GM18861 (cell line): ENCODE measurements around the gene AFF1.

Experiments
- ATAC-seq: cut with Tn5 transposase; IDR thresholded peaks from one replicate; pipeline ENCODE4 v1.9.1; 2021; ENCODE audit not compliant: unreplicated experiment

The AFF1 gene

DNA sequence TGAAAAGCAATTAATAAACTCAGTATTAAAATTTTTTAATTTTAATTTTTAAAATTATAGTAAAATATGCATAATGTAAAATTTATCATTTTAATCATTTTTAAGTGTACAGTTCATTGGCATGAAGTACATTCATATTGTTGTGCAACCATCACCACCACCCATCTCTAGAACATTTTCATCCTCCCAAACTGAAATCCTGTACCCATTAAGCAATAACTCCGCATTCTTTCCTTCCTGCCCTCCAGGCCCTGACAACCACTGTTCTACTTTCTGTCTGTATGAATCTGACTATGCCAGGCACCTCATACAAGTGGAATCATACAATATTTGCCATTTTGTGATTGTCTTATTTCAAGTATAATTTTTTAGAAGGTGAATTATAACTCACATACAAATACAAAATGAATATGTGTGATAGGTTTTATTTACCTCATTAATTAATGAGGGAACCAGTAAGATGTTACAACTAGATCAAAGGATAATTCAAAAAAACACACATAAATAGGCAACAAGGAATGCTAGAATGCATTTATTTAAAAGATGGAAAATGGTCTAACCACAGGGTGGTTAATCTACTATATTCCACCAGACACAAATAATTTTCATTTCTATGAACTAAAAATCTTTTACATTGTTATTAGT lies 13.1 kb upstream of the AFF1 start:
- ATAC-seq, result no peak

DNA sequence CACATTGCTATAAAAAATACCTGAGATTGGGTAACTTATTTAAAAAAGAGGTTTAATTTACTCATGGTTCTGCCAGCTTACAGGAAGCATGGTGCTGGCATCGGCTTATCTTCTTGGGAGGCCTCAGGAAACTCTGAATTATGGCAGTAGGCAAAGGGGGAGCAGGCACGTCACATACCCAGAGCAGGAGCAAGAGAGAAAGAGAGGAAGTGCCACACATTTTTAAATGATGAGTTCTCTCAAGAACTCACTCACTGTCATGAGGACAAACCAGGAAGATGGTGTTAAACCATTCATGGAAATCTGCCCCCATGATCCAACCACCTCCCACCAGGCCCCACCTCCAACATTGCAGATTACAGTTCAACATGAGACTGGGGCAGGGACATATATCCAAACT lies 10.0 kb upstream of the AFF1 start:
- ATAC-seq, result no peak

DNA sequence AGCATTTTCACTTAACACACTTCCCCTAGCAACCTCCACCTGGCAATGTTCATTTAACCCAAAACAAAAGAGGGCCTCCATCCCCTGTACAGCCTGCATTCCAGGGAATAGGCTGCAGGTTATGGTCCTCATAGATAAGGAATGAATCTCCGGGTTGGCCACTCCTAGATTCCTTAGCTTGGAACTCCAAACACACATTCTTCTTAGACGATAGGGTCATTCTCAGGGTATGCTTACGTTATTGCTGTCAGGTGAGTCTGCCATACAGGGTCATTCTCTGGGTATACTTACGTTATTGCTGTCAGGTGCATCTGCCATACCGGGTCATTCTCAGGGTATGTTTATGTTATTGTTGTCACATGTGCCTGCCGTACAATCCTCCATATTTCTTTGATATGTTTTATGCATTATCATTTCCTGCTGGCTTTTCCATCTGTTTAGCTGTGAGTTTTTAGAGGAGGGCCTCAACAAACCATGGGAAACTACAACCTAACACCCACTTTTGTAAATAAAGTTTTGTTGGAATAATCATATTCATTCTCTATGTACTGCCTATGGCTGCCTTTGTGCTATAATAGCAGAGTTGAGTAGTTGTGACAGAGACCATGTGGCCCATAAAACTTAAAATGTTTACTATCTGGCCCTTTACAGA lies 8.2 kb upstream of the AFF1 start:
- ATAC-seq, result no peak

GRCh38 chr4:86927843-86928395 lies 6.9 kb upstream of the AFF1 start:
- ATAC-seq, result no peak

- no peak for ATAC-seq
Measured at GRCh38 chr4:86928400-86929255, 6.2 kb upstream of the AFF1 start.

GRCh38 chr4:86934147-86934770 lies 552 bp upstream of the AFF1 start:
- ATAC-seq, result no peak

DNA sequence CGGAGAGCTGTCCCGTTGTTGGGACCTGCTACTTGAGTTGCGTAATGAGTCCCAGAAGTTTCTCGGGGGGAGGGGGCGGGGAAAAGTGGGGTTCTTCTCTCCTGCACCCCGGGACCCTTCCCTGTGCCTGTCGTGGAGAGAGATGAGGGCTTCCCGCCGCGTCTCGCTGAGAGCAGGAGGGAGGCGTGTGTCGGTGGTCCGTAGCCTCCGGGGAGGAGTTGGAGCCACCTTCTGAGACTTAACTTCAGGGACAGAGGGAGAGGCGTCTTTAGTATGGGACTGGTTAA lies 698 bp downstream of the AFF1 start:
- ATAC-seq, result no peak

GRCh38 chr4:86935853-86936733 lies 1.3 kb downstream of the AFF1 start:
- ATAC-seq, result peak; percentile 29

DNA sequence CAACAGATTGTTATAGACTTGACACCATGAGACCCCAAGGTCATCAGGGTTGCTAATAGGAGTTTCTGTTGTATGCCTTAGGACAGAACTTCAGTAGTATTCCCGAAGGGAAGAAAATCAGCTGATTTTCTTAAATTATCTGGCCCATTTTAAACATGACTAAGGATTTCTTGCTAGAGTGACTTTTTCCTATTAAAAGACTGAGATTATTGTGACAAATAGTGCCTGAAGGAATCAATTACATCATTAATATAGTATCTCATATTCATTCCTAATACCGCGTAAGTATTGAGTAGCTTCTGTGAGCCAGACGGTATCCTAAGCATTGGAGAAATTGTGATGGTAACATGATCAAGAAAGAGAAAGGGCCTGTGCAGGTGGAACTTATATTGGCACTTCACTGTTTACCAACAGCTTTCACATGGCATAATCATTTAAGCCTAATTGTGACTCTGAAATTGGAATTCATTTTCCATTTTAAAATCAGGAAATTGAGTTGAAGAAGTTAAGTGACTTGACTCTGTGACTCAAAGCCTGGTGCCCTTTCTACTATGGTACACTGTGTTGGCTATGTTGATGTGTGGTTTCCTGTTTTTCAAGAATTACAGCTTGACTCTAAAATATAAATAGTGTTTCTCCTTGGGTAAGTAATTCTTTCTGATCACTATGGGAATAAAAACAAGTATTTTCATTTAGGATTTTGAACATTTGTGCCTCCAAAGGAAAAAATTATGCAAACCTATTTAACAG lies 4.1 kb downstream of the AFF1 start:
- ATAC-seq, result no peak

DNA sequence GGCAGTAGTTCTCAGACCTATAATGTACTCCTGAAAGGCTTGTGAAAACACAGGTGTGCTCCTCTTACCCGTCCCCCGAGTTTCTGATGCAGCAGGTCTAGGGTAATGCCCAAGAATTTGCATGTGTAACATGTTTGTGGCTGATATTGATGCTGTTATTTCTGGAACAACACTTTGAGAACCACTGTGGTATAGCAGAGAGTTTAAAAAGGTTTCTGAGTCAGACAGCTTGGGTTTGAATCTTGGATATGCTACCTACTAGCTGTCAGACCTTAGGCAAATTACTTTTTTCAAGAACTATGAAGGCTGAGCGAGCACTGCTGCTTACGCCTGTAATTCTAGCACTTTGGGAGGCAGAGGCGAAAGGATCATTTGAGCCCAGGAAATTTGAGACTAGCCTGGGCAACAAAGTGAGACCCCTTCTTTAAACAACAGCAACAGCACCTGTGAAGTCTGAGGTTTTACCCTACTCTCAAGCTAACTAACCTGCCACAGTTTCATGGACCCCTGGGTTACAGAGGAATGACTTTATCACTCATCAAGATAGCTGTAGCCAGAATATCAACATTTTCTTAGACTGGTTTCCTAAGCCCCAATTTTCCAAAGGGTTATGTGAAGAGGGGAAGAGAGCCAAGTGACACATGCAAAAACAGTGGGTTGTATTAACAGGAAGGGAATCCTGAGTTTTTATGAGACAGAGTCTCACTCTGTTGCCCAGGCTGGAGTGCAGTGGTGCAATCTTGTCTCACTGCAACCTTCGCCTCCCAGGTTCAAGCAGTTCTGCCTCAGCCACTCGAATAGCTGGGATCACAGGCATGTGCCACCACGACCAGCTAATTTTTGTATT lies 5.1 kb downstream of the AFF1 start:
- ATAC-seq, result peak; percentile 57

DNA sequence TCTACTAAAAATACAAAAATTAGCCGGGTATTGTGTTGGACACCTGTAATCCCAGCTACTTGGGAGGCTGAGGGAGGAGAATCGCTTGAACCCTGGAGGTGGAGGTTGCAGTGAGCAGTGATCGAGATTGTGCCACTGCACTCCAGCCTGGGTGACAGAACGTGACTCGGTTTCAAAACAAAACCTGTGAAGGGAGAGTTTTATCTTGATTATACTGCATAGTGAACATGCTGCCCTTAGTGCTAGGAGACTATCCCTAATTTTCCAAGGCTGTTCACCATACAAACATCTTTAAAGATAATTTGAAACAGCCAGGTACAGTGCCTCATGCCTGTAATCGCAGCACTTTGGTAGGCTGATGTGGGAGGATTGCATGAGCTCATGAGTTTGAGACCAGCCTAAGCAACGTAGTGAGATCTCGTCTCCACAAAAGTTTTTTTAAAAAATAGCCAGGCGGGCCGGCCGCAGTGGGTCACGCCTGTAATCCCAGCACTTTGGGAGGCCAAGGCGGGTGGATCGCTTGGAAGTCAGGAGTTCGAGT lies 6.2 kb downstream of the AFF1 start:
- ATAC-seq, result no peak

- no peak for ATAC-seq
Measured at GRCh38 chr4:86942185-86942666, 7.4 kb downstream of the AFF1 start.

DNA sequence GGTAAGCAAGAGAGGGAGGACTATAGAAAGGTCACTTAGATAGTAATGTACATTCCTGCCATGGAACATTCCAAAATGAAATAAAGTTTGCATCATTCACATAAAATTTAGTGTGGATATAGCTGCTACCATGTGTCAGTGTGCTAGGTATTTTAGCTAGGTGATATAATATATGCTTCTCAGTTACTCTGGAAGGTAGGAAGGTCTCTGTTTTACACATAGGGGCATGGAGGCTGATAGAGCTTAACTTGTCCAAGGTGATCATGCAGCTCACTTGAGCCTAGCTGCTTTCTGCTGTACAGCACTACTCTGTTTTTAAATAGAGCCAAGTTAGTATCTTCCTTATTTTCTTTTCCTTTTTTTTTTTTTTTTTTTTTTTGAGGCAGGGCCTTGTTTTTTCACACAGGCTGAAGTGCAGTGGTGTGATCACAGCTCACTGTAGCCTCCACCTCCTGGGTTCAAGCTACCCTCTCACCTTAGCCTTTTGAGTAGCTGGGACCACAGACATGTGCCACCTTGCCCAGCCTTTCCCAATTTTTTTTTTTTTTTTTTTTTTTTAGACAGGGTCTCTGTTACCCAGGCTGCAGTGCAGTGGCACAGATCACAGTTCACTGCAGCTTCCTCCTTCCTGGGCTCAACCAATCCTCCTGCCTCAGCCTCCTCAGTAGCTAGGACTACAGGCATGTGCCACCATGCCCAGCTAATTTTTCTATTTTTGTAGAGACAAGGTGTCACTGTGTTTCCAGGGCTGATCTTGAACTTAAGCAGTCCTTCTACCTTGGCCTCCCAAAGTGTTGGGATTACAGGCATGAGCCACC lies 10.4 kb downstream of the AFF1 start:
- no peak for ATAC-seq

DNA sequence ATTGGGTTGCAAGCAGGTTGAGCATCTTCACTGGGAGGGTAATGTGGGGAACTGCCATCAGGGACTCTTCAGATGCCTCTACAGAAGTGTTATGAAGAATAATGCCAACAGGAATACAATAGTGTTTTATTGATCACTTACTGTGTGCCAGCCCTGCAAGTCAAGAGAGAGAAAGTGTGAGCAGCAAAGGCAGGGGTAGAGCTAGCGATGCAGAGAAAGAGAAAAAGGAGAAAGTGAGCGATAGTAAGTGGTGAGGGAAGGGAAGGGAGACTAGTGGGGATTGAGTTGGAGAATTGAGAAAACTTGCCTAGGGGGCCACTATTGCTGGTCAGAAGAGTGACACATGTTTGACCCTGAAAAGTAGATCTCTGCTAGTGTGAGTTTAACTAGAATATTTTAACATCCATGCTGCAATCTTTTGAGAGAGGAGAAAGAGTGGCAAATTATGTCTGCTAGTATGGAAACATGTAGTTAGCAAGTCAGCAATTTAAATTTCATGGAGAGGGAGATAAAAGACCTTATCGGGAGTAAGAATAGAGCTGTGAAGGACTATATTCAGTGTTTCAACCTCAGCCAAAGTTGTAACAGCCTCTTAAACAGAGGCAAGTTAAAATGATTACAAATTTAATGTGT lies 12.2 kb downstream of the AFF1 start:
- no peak for ATAC-seq

DNA sequence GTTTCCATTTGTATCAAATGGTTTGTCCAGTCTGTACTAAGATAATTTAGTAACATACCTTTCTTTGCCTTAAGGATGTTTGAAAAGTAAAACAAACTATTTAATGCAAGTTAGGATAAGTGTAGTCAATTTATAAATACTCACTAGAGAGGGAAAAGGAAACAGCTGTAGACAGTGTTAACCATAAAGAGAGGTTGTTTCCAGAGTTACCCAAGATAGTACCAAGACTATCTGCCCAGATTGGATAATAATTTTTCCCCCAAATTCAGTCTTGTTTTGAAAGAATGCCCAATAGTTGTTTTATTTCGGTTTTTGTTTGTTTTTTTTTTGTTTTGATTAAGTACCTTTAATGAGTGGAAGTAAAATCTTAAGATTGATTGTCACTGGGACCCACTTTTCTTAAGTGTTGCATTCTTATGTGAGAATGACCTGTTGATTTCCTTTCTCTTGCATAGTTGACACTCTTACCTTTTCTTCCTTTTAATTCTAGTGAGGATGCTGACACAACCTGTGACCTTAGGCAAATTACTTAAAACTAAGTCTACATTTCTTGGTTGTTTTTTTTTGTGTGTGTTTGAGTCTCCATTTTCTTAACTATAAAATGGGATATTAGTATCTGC lies 12.8 kb downstream of the AFF1 start:
- ATAC-seq, result no peak

GRCh38 chr4:86948276-86948675 lies 13.5 kb downstream of the AFF1 start:
- no peak for ATAC-seq
